Stimulated activated CD8-positive, alpha-beta memory T cell treated with anti-CD3 and anti-CD28 coated beads, Interleukin-2, amount 100 ng/mL, for 48 hours (primary cell): ENCODE measurements around the gene UPF2.
"Not testable (repeated sequence)": the region's sequence is repeated elsewhere in the genome, so short reads cannot be mapped to it uniquely, and the experiment has no call there.

ENCODE experiments used
- DNase-seq, 2 donors: peaks; one replicate each; pipeline ENCODE4 v3.0.0-alpha.2; 2020; ENCODE audit warnings: low read depth in 2 of 2

Gene UPF2

GRCh38 chr10:12042797-12043651, at the start of gene UPF2:
UPF2 (minus strand) TSS chr10:12042809; CDS start chr10:12035423, 7,386 bp downstream.
- DNase-seq = peak; percentile 97 to 98

DNA sequence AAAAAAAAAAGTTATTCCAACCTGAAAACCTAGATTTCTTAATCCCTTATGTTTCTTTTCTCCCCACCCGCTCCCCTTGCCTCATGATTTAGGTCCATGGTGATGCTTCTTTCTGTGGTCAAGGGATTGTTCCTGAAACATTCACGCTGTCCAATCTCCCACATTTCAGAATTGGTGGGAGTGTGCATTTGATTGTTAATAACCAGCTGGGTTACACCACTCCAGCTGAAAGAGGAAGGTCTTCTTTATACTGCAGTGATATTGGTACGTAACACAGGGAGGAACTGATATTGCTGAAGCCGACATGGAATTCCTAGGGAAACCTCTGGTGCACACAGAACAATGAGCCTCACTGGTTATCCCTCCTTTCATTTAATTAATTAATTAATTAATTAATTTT, 48.8 kb upstream of the UPF2 start:
- no peak for DNase-seq

- DNase-seq = no peak
These were observed 46.3 kb upstream of the UPF2 start for GRCh38 chr10:12088919-12089318.

DNA sequence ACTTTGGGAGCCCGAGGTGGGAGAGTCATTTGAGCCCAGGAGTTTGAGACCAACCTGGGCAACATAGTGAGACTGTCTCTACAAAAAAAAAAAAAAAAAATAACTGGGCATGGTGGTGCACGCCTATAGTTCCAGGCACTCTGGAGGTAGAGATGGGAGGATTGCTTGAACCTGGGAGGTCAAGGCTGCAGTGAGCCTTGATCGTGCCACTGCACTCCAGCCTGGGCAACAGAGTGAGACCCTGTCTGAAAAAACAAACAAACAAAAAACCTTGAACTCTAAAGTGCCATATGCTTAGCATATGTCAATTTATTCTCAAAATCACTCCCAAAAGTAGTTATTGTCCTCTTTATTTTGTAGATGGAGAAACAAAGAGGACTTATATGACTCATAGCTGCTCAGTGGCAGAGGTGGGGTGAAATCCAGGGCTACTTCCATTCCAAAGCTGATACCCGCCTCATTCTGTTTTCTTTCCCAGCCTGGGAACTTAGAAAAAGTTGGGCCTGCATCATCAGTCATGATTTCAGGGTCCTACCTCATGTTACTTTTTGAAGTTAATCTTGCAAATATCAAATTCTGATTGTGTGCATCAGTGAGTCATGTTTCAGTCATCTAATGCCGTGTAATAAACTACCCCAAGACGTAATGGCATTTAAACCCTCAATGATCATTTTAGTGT, 39.4 kb upstream of the UPF2 start:
- DNase-seq = no peak

DNA sequence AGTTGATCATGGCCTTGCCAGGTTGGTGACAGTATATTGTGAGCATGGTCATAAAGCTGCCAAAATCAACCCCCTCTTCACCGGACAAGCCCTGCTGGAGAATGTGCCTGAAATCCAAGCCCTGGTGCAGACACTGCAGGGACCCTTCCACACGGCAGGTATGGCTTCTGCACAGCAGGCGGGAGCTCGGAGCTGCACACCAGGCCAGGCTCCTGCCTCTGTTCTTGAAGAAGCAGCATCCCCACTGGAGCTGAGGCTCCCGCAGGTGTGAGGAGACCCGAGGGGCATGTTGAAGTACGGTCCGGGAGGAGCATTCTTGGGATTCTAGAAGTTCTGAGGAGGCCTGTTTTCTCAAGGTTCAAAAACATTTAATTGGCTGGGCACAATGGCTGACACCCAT, 38.9 kb upstream of the UPF2 start:
- DNase-seq = no peak

DNA sequence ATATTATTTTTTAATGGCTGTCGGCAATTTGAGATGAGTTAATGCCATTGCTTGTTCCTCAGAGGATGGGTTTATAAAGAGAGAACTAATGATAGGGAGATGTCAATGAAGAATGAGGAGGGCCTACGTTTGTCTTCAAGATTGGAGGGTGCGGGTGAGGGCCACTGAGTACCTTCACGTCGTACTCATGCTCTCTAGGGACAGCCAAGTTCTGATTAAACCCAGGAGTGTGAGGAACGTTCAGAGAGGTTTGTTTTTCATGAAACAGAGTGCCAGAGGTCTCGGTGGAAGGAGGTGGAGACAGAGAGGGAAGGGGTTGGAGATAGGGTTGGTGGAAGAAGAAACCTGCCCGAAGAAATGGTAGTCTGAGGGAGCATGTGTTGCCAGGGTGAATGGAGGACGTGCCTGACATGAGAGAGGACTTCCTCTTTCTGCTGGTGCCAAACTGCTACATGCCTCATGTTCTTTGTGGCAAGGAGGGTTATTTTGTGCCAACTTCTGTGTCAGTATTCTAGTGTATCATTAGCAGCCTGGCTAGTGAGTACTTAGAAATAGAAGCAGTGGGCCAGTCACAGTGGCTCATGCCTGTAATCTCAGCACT, 35.1 kb upstream of the UPF2 start:
- DNase-seq = no peak

DNA sequence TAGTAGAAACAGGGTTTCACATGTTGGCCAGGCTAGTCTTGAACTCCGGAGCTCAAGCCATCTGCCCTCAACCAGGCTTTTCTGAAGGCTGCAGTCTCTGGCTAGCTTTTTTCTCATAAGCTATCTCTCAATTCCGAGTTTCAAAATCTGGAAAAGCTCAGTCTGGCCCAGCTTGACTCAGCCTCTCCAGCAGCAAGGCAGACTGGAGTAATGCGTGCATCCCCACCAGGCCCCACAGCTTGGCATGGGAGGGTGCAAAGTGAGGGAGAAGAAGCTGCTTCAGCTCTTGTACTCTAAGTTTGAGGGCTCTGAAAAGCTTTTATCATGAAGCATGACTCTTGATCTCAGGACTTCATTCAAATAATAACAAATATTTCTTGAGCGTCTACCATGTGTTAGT, 30.9 kb upstream of the UPF2 start:
- DNase-seq = no peak

DNA sequence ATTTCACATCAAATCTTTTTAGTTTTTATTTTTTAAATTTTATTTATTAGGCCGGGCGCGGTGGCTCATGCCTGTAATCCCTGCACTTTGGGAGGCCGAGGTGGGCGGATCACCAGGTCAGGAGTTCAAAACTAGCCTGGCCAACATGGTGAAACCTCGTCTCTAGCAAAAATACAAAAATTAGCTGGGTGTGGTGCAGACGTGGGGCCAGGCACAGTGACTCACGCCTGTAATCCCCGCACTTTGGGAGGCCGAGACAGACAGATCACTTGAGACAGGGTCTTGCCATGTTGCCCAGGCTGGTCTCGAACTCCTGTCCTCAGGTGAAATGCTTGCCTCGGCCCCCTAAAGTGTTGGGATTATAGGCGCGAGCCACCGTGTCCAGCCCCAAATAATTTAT, 28.8 kb upstream of the UPF2 start:
- DNase-seq = not testable (repeated sequence)

- DNase-seq = peak; percentile 99
These were observed 26.1 kb upstream of the UPF2 start, which contains the start of gene DHTKD1 for GRCh38 chr10:12068449-12069269. DHTKD1 (plus strand) TSS chr10:12068954; CDS start chr10:12069034, 80 bp downstream.

DNA sequence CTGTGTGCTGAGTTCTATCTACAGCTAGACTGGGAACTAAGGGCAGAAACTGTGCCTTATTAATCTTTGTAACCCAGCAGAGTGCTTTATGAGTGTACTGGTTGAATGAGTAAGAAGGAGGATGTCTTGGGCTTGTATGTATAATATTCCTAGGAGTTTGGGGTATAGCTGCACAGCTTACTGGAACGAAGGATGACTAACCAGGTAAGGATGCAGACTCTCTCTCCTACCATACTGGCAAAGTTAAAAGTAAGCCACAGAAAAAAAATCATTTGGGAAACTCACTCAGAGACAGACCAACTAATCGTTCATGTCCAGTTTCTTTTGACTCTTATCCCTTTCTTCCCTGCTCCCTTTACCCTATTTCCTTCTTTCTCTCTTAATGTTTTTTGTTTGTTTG, 24.7 kb upstream of the UPF2 start:
- no peak for DNase-seq

GRCh38 chr10:12063483-12063818, 20.8 kb upstream of the UPF2 start:
- no peak for DNase-seq

GRCh38 chr10:12062754-12063482, 20.3 kb upstream of the UPF2 start:
- no peak for DNase-seq

GRCh38 chr10:12061124-12061523, 18.5 kb upstream of the UPF2 start:
- DNase-seq = no peak

GRCh38 chr10:12056748-12057147, 14.1 kb upstream of the UPF2 start:
- no peak for DNase-seq

DNA sequence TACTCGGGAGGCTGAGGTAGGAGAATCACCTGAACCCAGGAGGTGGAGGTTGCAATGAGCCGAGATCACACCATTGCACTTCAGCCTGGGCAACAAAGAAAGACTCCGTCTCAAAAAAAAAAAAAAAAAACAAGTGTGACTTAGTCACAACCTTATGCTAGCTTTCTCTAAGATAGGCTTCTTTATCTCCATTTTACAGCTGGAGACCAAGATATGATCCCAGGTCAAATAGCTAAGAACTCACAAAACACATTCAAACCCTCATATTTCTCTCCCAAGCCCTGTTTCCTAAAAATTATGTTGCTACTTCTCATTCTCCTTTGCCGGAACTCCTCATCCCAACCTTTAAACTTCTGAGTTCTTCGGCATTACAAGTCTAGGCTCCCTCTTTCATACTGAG, 13.1 kb upstream of the UPF2 start:
- no peak for DNase-seq

DNA sequence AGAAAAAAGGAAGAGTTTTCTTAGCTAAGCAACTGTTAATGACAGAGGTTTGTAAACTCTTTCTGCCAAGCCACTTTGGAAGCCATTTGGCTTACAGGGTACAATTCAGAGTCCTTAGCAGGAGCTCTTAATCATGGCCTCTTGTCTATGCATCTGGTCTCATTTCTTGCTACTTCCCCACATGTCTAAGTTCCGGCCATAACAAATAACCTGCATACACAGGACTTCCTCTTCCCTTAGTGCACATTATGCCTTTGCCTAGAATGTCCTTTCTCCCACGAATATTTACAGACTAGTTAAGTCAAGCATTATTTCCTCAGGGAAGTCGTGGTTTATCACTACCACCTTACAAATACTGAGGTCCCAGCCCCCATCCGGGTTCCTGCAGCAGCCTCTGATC, 8.6 kb upstream of the UPF2 start:
- DNase-seq = no peak

- DNase-seq = no peak
These were observed 7.9 kb upstream of the UPF2 start for GRCh38 chr10:12050528-12050927.

DNA sequence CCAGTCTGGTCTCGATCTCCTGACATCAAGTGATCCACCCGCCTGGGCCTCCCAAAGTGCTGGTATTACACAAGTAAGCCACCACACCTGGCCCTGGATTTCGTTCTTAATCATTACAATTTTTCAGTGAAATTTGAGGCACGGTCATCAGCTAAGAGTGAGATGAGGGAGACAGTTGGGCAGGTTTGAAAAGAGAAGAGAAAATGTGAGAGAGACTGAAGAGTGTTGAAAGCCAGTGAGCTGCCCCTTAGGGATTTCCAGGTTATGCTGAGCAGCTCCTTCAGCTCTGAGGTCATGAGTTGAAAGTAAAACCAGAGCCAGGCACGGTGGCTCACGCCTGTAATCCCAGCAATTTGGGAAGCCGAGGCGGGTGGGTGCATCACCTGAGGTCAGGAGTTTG, 5.9 kb upstream of the UPF2 start:
- no peak for DNase-seq

DNA sequence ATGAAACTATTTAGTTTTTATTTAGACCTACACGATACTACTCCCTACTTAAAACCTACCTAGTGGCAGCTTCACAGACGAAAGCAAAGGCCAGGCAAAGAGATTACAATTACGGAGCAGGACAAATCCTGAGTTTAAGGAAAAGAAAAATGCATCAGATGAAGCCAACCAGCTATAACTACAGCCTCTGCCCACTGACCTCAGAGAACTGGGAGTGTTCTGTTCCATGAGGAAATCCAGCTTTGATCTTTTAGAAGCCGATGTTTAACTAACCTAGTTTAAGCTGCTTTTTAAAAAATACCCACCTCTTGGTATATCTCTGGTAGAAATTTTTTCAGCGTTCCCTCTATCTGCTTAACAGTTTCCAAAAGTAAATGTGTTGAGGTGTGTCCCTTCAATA, 3.0 kb upstream of the UPF2 start:
- DNase-seq = no peak

DNA sequence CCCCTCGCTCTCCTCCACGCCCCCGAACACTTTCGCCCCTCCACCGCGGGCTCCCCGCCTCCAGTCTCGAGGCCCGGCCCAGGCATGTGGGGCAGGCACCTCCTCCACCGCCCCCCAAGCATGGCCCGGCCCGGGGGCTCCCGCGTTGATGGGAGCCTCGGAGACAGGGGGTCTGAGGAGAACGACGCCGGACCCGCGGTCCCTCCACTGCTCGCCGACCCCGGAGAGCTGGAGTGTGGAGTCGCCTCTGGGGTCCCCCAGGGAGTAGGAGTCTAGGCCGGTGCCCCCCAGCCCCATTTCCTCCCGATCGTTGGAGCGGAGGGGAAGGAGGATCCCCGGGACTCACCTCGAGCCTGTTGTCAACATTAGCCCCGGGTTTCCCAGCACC, 206 bp downstream of the UPF2 start:
- DNase-seq = peak; percentile 42 to 48

DNA sequence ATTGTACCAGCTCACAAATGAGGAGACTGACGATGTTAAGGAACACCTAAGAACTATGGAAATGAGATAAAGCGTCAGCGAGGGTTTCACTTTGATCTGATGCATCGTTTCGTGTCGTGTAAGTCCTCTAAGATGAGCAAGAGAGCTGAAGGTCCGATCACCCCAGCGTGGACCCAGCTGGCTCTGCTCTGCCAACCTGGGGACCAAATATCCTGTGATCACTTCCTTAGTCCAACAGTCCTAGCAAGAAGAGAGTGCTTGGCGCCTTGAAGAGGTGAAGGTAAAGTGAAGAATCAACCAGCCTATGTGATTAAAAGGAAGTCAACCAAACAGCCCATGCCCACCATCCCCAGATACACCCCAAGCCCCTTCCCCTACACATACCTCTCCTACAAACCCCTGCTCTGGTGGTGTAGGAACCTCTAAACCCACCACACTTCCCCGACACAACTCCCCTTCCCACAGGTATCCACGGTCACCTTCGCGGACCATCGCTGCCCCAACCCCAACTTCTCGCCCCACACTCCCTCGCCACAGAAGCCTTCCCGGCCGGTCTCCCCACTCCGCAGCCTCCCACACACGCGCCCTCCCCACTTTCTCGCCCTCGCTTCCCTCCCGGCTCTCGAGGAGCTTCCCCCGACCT, 722 bp downstream of the UPF2 start:
- DNase-seq = peak in 1 of 2 donors; percentile 9
